HG02852 (cell line): ENCODE measurements around the gene DNAJA4.

Experiments used
- ATAC-seq: cut with Tn5 transposase; IDR thresholded peaks from one replicate; pipeline ENCODE4 v1.9.1; 2021; ENCODE audit warnings: mild to moderate bottlenecking, moderate library complexity; ENCODE audit not compliant: unreplicated experiment

DNAJA4 gene

DNA sequence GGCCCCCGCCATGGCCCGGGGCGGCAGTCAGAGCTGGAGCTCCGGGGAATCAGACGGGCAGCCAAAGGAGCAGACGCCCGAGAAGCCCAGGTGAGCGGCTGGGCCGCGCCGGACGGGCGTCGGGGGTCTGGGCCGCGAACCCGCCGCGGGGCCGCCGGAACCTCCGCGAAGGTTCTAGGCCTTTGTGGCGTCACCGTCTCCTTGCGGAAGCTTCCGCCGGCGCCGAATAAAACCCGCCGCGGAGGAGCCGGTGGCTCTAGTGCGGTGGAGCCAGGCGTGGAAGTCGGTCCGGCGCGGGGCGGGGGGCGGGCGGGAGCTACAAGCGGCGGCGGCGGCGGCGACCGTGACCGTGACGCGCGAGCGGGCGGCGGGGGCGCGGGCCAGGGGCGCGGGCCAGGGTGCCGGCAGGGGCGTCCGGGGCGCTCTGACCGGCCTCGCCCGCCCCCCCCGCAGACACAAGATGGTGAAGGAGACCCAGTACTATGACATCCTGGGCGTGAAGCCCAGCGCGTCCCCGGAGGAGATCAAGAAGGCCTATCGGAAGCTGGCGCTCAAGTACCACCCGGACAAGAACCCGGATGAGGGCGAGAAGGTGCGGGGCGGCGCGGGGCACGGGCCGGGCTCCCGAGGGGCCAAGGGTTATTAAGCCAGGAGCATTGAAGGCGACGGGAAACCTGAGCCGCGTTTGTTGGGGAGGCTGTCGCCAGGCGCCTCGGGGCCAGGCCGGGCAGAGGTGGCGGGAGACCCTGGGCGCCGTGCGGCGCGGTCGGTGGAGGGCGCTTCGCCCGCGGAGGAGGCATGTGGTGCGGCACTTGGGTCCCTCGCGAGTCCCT is at the start of gene DNAJA4:
DNAJA4 (plus strand) TSS at position 259 of the 833 bp plus-strand sequence; CDS start at position 461, 202 bp downstream.
- ATAC-seq = no peak

DNA sequence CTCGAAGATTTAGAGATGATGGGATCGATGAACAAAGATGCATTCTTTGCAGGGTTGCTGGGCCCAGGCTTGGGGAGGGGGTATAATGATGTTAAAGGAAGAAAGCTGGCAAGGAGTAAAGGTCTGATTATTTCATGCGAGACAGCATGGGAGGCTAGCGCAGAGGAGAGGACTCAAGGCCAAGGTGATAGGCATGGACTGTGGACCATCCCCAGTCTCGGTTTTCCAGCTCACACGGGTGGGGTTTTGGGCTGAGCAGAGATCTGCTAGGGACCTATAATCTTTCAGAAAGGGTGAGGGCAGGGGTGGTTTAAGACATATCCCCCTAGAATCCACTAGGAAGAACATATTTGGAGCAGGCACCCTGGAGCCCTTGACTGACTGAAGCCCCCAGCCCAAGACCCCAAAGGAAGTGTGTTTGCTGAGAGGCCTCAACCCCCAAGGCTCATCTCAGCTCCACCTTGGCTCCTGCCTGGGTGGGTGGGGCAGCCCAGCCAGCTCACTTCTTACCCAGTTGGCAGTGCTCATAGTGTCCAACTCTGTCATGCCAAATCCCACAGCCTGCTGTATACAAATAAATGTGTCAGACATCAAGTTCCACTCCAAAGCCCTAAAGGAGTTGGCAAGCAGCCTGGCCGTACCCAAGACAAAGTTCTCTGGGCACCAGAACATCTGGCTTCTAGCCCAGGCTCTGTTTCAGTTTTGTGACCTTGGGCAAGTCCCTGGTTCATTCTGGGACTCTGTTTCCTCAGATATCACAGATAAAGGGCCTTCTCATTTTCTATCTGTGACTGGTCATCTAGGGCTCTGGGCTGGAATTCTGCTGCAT is 47.9 kb upstream of the DNAJA4 start:
- no peak for ATAC-seq

DNA sequence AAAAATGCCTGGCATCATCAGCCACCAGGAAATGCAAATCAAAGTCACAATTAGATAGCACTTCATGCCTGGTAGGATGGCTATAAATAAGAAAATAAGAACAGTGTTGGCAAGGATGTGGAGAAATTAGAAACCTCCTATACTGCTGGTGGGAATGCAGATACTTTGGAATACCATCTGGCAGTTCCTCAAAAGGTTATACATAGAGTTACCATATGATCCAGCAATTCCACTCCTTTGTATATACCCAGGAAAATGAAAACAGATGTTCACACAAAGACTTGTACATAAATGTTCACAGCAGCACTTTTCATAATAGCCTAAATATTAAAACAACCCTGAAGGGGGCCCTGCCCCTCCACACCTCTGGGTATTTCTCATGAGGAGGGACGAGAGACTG is 43.6 kb upstream of the DNAJA4 start:
- no peak for ATAC-seq

- ATAC-seq = no peak
These were observed 41.5 kb upstream of the DNAJA4 start for GRCh38 chr15:78222745-78223395.

DNA sequence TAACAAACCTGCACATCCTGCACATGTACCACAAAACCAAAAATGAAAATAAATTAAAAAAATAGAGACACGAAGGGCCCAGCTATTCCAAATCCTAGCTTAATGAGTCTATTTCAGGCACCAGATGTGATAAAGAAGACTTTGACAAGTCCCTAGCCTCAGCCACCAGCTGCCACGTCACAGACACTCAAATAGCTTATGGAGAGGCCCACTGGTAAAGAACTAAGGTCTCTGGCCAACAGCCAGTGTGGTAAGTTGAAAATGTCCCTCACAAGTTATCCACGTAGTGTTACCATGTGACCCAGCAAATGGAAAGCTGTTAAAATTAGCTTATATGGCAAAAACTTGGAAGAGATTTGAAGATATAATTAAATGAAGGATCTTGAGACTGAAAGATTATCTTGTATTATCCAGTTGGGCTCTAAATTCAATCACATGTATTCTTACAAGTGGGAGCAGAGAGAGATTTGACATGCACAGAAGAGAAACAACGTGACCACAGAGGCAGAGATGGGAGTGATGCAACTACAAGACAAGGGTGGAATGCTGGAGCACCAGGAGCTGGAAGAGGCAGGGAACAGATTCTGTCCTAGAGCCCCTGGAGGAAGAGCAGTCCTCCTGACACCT is 40.9 kb upstream of the DNAJA4 start:
- no peak for ATAC-seq

DNA sequence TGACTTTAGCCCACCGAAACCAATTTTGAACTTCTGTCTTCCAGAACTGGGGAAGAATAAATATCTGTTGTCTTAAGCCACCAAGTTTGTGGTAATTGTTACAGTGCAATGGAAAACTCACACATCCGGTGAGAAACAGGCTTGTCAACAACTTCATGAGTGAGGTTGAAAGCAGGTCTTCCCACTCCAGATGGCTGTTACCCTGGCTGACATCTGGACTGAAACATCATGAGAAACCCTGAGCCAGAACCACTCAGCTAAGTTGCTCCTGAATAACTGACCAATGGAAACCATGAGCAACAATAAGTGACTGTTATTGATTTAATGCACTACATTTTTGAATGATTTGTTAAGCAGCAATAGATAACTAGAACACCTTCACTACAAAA is 40.3 kb upstream of the DNAJA4 start:
- ATAC-seq = no peak

DNA sequence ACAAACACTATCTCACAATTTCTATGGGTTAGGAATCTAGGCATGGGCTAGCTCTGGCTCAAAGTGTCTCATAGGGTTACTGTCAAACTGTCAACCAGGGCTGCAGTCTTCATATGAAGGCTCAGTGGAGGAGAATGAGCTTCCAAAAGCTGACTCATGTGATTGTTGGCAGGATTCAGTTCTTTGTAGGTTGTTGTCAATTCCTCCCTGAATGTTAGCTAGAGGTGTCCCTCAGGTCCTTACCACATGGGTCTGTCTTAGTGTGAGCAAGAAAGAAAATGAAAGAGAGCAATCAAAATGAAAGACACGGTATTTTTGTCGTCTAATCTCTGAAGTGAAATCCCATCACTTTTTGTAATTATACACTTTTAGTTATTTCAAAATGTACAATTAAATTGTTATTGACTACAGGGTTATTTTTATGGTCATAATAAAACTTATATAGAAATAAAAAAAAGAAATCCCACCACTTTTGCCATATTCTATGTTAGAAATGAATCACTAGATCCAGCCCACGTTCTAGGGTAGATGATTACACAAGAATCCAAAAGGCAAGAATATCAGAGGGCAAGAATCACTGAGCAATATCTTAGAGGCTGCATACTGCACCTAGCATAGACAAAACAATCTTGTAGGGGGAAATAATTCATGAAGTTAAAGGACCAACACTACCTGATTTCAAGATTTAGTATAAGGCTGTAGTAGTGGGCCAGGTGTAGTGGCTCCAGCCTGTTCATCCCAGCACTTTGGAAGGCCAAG is 38.4 kb upstream of the DNAJA4 start:
- peak; percentile 80 for ATAC-seq

DNA sequence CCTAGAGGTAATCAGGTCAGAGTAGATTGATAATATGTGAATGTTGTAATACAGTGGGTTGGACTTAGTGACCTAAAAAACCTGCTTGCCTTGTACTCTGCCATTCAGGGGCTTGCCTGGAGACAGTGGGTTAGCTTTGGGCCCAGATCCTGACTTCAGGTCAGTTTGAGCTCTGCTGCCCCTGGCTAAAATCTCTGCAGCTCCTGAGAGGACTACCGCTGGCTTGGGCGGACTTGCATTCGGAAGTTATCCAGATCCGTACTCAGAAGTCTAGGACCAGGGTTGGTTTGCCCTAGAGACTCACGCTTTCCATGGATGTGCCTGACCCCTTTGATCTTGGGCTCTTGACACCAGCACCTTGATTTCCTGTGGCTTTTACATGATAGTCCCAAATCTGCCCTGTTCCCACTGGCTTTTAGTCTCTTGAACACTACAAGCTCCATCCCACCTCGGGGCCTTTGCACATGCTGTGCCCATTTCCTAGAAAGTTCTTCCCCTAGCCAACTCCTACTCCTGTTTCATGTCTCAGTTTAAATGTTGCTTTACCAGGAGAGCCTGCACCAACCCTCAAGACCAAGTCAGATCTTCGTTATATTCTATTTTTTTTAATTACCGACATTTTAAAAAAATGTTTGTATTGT is 35.9 kb upstream of the DNAJA4 start:
- ATAC-seq = no peak

DNA sequence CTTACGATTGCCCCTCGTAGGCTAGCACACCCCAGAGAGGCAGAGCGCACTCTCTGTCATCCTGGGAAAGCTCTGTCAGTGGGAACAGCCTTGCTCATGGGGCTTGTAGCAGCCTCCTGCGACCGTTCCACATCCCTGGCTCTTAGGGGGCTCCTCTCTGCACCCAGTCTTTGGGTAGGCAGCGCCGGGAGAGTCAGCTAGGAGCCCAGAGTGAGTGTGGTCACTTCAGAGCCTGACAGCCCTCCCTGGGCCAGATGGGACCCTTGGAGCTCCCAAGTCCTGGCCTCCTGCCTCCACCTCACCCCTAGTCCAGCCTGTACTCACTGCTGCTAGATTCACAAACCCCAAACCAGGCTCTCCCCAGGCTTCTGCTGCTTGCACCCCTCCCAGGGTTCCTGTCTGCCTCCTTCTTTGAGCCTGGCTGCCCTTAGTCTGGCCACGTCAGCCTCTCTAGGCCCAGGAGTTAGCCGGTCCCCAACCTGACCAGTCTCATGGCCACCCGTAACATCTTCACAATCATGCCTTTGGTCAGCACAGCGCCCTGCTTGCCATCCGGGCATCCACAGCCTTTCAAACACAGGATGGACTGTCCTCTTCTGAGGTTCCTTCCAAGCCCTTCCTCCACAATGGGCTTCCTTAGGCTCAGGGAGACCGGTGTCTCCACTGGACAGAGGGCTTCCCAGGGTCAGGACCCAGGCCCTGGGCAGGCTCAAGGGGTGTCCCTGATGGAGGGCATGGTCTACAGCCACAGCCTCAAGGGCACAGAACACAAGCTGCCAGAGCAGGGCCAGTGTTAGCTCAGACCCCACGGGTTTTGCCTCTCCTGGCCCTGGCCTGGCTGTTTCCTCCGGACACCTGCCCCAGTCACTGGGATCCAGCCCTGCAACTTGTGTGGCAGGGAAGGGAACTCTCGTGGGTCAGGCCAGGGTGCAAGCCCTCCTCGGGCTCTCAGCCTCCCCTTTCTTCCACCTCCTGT is 34.6 kb upstream of the DNAJA4 start:
- no peak for ATAC-seq

- no peak for ATAC-seq
These were observed 31.4 kb upstream of the DNAJA4 start for GRCh38 chr15:78232951-78233350.

GRCh38 chr15:78233496-78233895 is 30.9 kb upstream of the DNAJA4 start:
- no peak for ATAC-seq

GRCh38 chr15:78234515-78235040 is 29.8 kb upstream of the DNAJA4 start, which contains the start of gene ACSBG1:
Gene ACSBG1 (minus strand): TSS chr15:78234565. CDS start chr15:78234501, 64 bp downstream.
- no peak for ATAC-seq

DNA sequence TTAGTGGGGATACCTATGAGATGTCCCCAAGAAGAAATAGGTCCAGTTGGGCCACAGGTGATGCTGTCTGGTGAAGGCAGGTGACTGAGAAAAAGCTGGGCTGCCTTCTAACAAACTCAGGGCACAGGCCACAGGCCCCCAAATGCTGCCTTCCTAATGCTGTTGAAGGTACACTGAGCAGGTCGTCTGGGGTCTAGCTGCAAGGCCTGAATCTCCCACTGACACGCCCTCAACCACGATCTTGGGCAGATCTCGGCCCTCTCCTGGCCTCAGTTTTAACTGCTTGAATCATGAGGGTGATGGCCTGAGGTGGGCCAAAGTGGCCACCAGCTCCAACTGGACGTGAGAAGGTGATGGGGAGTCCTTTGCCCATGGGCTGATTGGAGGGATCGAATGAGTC is 27.9 kb upstream of the DNAJA4 start:
- ATAC-seq = no peak

DNA sequence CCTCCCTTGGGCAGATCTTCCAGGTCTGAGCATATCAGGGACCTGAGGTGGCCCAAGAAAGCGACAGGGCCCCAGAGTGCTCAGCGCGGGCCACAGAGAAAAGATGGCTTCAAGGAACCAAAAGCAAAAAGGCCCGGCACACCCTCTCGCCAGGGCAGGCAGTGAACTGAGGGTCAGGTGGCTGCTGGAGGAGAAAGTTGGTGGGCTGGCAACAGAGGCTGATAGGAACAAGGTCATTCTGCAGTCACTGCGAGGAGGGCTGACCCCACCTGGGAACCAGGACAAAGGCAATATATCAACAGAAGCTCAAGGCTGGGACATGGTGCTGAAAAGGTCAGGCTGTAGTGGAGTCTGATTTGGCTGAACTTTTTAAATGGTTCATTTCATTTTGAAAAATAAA is 27.2 kb upstream of the DNAJA4 start:
- ATAC-seq = no peak

DNA sequence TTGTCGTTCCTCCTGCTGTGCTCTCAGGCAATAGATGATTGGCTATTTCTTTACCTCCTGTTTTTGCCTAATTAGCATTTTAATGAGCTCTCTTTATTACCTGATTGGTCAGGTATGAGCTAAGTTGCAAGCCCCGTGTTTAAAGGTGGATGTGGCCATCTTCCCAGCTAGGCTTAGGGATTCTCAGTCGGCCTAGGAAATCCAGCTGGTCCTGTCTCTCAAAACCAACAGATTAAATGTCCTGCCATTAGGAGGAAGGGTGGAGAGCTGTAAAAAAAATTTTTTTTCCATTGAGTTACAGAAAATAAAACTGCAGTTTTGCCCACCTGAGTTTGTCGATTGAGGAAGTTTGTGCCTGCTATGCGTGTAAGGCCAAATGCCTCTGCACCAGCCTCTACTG is 24.6 kb upstream of the DNAJA4 start:
- no peak for ATAC-seq

DNA sequence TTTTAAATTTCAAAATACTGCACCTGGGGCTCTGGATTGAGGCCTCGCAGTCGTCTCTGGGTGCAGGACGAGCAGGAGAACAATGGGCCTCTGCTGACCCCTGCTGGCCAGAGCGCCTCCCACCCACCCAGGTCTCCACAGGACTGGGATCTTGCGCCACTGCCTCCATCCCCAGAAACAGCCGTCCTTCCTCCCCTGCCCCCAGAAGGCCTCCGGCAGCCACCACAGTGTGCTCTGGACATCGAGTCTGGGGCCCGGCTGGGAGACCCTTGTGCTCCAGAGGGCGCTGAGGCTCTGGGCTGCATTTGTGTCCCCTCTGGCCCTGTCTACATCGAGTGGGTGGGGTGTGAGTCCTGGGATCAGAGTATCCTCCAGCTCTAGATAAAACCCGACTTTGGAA is 23.3 kb upstream of the DNAJA4 start:
- no peak for ATAC-seq

DNA sequence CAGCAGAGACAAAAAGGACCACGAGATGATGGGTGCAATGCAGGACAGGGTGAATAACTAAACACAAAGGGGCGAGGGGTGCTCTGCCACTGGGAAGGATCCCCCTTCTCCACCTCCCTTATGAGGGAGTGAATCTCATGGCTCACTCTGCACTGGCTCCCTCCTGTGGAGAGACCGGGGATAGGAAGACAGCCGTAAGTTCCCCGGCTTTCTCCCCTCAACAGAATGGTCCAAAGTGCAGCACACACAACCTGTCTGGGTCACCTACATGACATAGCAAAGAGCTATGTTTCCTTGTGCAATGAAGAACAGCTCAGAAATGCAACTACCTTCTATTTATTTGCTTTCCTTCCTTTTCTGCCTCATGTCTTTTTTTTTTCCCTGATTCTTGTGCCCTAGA is 22.2 kb upstream of the DNAJA4 start:
- ATAC-seq = no peak

DNA sequence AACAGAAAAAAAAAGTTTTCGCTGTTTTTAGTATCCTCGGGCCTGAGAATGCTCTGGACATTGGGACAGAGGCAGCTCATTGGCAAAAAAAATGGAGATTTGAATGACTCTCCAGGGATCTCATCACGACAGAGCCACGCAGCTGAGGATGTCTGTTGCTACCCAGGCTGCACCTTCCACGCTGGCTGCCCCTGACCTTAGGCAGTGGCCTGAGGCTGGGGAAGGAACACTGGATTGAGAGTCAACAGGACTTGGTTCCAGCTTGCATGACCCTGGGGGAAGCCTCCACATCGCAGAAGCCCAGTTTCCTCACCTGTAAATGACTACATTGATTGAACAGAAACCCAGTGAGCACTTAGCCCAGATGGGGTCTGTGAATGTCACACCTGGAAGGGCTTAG is 21.3 kb upstream of the DNAJA4 start:
- no peak for ATAC-seq
